SKM-1 (cell line): ENCODE data around the gene PPTC7.
"Not testable (repeated sequence)": the region's sequence is repeated elsewhere in the genome, so short reads cannot be mapped to it uniquely, and the experiment has no call there.

Experiments used
- DNase-seq: peaks from one replicate; lab custom pipeline; 2025; ENCODE audit not compliant: unreplicated experiment; lab: John Stamatoyannopoulos, UW

PPTC7 gene

GRCh38 chr12:110562386-110562785 lies 20.7 kb downstream of the PPTC7 start:
- not testable (repeated sequence) for DNase-seq

DNA sequence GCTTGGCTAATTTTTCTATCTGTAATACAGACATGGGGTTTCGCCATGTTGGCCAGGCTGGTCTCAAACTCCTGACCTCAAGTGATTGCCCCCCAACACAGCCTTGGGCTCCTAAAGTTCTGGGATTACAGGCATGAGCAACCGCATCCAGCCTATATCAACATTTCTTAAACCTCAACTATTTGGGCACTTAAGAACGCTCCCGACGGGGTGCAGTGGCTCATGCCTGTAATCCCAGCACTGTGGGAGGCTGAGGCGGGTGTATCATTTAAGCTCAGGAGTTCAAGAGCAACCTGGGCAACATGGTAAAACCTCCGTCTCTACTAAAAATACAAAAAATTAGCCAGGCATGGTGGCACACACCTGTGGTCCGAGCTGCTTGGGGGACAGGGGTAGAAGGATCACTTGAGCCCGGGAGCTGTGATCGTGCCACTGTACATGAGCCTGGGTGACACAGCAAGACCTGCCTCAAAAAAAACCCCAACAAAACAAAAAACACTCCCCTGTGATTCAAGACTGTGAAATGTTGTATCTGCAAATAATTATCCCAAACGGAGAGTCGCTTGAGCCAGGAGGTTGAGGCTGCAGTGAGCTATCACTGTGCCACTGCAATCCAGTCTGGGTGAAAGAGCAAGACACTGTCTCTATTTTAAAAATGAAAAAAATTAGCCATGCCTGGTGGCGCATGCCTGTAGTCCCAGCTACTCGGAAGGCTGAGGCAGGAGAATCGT lies 21.5 kb downstream of the PPTC7 start:
- no peak for DNase-seq

GRCh38 chr12:110560946-110561345 lies 22.2 kb downstream of the PPTC7 start:
- DNase-seq, result no peak

DNA sequence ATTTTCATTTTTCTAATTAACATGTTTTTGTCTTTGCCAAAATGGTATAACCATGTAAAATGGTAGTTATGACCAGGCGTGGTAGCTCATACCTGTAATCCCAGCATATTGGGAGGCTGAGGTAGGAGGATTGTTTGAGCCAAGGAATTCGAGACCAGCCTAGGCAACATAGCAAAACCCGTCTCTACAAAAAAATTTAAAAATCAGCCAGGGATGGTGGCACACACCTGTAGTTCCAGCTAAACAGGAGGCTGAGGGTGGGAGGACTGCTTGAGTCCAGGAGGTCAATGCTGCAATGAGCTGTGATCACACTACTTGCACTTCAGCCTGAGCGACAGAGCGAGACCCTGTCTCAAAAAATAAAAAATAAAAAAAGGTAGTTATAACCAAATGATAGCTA lies 23.1 kb downstream of the PPTC7 start:
- DNase-seq, result no peak

DNA sequence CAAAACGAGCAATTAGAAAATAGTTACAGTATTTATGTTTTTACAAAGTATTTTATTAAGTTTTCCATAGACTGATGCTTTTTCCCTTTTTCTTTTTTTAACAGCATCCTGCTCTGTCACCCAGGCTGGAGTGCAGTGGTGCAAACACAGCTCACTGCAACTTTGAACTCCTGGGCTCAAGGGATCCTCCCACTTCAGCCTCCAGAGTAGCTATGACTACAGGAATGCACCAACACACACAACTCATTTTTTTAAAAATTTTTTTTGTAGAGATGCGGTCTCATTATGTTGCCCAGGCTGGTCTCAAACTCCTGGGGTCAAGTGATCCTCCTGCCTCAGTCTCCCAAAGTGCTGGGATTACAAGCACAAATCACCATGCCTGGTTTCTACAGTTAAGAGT lies 24.2 kb downstream of the PPTC7 start:
- not testable (repeated sequence) for DNase-seq

GRCh38 chr12:110557300-110557699 lies 25.8 kb downstream of the PPTC7 start:
- no peak for DNase-seq

DNA sequence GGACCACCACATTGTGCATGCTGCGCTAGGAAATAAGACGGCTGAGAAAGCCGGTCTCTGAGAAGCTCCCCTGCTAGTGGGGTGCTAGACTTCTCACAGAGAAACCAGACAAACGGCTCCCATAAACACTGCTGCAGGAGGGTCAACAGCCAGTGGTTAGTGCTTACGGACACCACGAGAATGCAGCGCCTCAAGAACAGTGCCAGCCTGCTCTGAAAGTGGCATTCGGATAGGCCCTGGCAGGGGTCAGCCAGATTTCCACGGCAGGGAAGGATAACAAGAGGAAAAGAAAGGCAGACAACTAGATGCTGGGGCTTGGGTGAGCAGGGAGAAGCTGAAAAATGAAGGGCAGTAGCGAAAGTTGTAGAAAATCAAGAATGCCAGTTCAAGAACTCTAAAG lies 26.4 kb downstream of the PPTC7 start:
- no peak for DNase-seq

DNA sequence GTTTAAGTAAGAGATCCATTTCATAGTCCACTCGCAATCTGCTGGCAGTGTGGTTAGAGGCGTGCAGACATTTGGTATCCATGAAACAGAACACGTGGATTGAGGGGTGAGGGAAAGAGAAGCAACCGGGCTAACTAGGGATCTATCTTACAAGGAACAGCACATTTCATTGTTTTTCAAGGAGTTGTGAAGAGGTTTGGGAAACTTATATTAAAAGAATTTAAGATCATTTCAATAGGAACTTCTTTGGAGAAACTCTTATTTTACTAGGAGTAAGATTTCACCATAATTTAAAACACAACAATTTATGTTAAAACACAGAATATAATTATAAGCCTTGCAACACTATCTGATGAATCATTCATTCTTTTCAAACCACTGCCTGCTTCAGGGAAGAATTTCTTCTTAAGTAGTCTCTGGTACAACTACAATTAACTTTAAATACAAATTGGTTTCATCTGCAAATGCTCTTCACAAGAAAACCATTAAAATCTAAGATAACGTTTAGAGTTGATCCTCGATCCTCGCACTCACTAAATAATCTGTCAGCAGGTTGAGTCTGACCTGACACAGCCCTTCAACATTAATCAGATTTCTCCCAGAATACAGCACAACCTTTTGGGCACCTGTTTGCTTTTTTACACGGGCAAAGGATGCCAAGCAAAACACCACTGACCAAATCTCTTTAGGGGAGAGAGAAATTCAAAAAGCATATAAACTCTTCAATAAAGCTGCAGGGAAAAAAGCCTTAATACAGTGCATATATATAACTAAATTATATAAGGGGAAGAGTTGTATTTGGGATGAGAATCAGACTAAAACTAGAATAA lies 27.3 kb downstream of the PPTC7 start:
- no peak for DNase-seq

DNA sequence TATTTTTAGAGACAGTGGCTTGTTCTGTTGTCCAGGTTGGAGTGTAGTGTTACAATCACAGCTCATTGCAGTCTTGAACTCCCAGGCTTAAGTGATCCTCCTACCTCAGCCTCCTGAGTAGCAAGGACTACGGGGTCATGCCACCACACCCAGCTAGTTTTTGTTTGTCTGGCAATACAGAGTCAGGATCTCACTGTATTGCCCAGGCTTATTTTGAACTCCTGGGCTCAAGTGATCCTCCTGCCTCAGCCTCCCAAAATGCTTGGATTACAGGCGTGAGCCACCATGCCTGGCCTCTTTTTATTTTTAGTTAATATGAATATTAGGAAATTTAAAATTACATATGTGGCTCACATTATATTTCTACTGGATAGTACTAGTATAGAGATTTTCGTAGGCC lies 28.9 kb downstream of the PPTC7 start:
- DNase-seq, result no peak

- no peak for DNase-seq
Measured at GRCh38 chr12:110550981-110551380, 32.1 kb downstream of the PPTC7 start.

DNA sequence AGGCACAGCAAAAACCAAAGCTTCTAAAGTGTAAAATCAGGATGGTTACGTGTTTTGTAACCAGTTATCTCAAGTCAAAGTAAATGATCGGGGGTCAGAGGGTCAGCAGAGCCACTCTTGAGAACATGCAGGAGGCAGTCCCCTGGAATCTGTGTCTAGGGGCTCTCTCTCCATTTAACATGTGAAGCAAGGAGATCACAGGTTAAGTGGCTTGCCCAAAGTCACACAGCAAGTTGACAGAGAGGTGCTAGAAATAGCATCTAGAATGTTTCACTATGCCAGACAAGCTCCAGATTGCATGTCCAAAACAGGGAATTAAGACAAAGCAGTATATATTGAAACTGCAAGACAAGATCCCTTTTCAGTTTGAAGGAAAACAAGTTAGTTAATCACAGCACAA lies 33.4 kb downstream of the PPTC7 start:
- no peak for DNase-seq

DNA sequence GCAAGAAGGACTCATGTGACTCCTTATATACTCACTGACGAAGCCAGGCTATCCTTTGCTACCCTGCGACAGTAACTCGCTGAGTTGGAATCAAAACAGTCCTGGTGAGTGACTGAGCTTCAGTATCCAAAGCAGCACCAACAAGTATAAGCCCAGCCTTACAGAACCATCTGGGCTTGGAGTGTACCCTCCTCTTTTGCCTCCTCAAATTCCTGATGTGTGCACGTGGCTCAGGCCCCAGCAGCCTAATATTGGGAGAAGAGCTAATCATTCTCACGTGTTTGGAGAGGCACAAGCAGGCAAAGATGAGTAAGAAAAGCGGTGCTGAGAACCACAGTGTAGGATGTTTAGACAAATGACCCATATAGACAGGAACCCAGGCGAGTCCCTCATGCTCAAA lies 34.4 kb downstream of the PPTC7 start:
- DNase-seq, result no peak

- DNase-seq, result no peak
Measured at GRCh38 chr12:110547090-110547489, 36.0 kb downstream of the PPTC7 start.

GRCh38 chr12:110546339-110546738 lies 36.8 kb downstream of the PPTC7 start:
- DNase-seq, result no peak

GRCh38 chr12:110545812-110546211 lies 37.3 kb downstream of the PPTC7 start:
- no peak for DNase-seq

DNA sequence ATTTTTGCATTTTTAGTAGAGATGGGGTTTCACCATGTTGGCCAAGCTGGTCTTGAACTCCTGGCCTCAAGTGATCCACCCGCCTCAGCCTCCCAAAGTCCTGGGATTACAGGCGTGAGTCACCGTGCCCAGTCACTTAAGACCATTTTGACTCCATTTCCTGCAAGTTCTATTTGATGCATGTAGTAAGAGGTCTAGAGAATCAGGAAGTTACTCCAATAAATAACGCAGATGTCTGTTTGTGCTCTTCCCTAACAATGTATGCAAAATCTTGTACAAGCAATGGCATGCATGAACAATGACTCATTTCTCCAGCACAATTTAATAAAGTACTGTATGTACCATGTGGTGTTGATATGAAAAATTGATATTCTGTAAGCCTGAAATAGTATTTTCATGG lies 37.9 kb downstream of the PPTC7 start:
- not testable (repeated sequence) for DNase-seq

DNA sequence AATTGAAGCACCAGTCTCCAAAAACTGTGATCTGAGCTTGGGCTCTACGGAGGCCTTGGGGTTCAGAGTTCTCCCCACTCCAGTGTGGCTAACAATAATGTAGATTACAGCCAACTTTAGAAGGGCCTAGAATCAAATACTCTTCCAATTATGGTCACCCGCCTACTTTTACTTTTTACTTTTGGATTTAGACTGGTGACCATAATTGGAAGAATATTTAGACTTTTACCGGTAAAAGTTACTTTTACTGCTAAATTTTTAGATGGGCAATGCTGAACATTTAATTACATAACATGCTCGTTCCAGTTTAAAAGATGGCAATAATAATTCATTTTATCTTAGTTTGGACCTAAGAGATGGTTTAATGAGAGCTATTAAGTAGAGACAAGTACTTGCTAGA lies 39.2 kb downstream of the PPTC7 start:
- DNase-seq, result no peak

GRCh38 chr12:110543252-110543959 lies 39.7 kb downstream of the PPTC7 start:
- no peak for DNase-seq

DNA sequence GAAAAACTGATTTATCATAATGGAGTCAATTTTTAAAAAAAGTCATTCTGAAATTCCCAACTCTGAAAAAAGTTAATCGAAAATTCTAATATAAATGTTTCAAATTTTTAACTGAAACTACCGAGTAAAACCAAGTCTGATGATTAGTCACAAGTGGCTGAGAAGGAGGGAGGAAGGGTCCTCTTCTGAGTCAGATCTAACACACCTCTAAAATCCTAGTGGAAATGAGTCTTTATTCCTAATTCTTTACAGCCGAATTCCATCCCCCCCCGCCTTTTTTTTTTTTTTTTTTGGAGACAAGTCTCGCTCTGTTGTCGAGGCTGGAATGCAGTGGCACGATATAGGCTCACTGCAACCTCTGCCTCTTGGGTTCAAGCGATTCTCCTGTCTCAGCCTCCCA lies 43.1 kb downstream of the PPTC7 start:
- DNase-seq, result no peak

DNA sequence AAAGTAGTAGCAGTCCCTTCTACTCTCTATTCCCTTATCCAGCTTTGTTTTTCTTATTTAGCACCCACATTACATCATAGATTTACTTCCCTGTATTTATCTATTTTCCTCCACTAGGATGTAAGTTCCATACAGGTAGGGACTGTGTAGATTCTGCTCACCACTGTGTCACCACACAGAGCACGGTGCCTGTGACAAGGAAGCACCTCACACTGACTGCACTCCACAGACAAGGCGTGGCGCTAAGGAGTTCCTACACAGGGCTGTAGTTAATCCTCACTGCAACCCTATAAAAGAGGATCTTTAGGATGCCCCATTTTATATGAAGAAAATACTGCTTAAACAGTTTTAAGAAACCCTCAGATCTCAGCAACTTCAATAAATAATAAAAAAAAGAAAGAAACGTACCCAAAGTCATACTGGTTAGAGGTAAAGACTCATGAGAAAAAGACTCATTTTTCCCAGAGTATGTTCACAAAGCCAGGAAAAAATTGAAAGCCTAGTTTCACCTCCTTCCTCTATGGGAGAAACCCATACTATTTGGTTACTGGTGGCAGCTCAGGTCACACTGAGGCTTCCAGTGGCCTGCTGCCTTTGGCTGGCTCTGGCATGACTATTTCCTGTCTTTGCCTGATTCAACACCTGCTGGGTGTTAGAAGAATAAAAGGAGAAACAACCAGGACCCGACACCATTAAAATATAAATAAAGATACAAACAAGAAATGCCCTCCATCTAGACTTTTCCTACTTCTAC lies 44.1 kb downstream of the PPTC7 start:
- DNase-seq, result no peak
